Panc1 (cell line): ENCODE data around the gene WDR35. TPM values are rescaled to one million over a fixed set of nuclear protein-coding genes. Genes with fewer than 3 reads are reported as not detected.

Experiments
- ATAC-seq: fragments of 200-7000 bp; cut with Tn5 transposase; 2 replicates; pipeline ENCODE4 v1.9.1; 2020; ENCODE audit warnings: mild to moderate bottlenecking, moderate library complexity
- BruUV-seq: library from RNA; stranded (reverse); fragments of 400-500 nt; replicated peaks from 2 replicates; lab custom pipeline; 2021; lab: Mats Ljungman, UMichigan
- CTCF ChIA-PET: fragments of 300-600 bp; sonication (Branson Sonifier 250); formaldehyde crosslinking; loops from one replicate; lab custom pipeline; 2022; ENCODE audit warnings: antibody characterized with exemption; lab: Charles Lee
- POLR2A ChIA-PET: fragments of 300-600 bp; sonication (Branson Sonifier 250); formaldehyde crosslinking; loops from one replicate; lab custom pipeline; 2022; ENCODE audit warnings: antibody characterized with exemption; lab: Charles Lee
- DNase-seq: peaks from one replicate; pipeline ENCODE4 v3.0.0-alpha.2; 2010; ENCODE audit warnings: low read depth, low spot score
- H3K27ac ChIP-seq: 2 replicates; pipeline ENCODE4 v1.5.1; 2011; ENCODE audit warnings: mild to moderate bottlenecking, low read length, inconsistent platforms
- H3K27me3 ChIP-seq: fragments of 200-500 bp; sonication (Bioruptor generic); 2 replicates; pipeline ENCODE4 v1.6.0; 2014; ENCODE audit warnings: low read length, inconsistent platforms; ENCODE audit not compliant: control insufficient read depth, insufficient read depth
- H3K36me3 ChIP-seq: fragments of 200-500 bp; sonication (Bioruptor generic); 2 replicates; pipeline ENCODE4 v1.5.1; 2014; ENCODE audit warnings: inconsistent platforms, mild to moderate bottlenecking, low read length, moderate library complexity; ENCODE audit not compliant: control insufficient read depth, insufficient read depth
- H3K4me1 ChIP-seq: 2 replicates; pipeline ENCODE4 v1.5.1; 2011; ENCODE audit warnings: inconsistent platforms, mild to moderate bottlenecking, low read length, moderate library complexity; ENCODE audit not compliant: control insufficient read depth, insufficient read depth
- H3K4me3 ChIP-seq, 2 experiments: 2 replicates each; pipeline ENCODE4 v1.5.1; 2011 to 2012; ENCODE audit warnings: low read depth in 2 of 2, low read length in 2 of 2, mild to moderate bottlenecking in 2 of 2, inconsistent platforms in 1 of 2, moderate library complexity in 1 of 2
- H3K9me3 ChIP-seq: fragments of 200-500 bp; sonication (Bioruptor generic); 2 replicates; pipeline ENCODE4 v1.5.1; 2014; ENCODE audit warnings: low read depth, mild to moderate bottlenecking, inconsistent platforms, low read length, moderate library complexity; ENCODE audit not compliant: control insufficient read depth, insufficient read depth
- CTCF ChIP-seq: fragments of 450-650 bp; IDR thresholded peaks from 2 replicates; pipeline ENCODE4 v1.5.1; 2017; ENCODE audit warnings: mild to moderate bottlenecking
- POLR2AphosphoS5 ChIP-seq: IDR thresholded peaks from 2 replicates; pipeline ENCODE4 v1.6.1; 2012; ENCODE audit warnings: mild to moderate bottlenecking, low read depth, low read length, moderate library complexity
- REST ChIP-seq, 2 experiments: IDR thresholded peaks; 2 replicates each; pipeline ENCODE4 v1.6.1; 2011 to 2012; ENCODE audit warnings: low read depth in 2 of 2, control low read depth in 1 of 2, low read length in 1 of 2, mild to moderate bottlenecking in 1 of 2, moderate library complexity in 1 of 2; ENCODE audit not compliant: insufficient read depth in 1 of 2
- SIN3A ChIP-seq: IDR thresholded peaks from 2 replicates; pipeline ENCODE4 v1.6.1; 2012; ENCODE audit warnings: low read depth, mild to moderate bottlenecking, low read length, moderate library complexity, borderline replicate concordance; ENCODE audit not compliant: insufficient read depth
- TCF7L2 ChIP-seq: IDR thresholded peaks from 2 replicates; pipeline ENCODE4 v1.6.1; 2011; ENCODE audit warnings: mild to moderate bottlenecking, low read depth, low read length, inconsistent platforms
- in situ Hi-C: cut with HindIII; loops from 2 replicates; pipeline ENCODE4 v1.10.0; 2016; ENCODE audit warnings: low sequenced_read_pairs, low pct_unique_long_range_greater_than_20kb
- intact Hi-C: fragments of 100-400 bp; cut with micrococcal nuclease; formaldehyde crosslinking; loops from one replicate; pipeline ENCODE4 v1.10.0; 2022; ENCODE audit not compliant: unreplicated experiment
- total RNA-seq: library from RNA; stranded (reverse); gene quantifications from one replicate; pipeline ENCODE4 v1.2.1, GENCODE V29; 2021; ENCODE audit not compliant: unreplicated experiment

Gene WDR35
- total RNA-seq, 1 experiment from 2014 or later, result 13.8 TPM

- in situ Hi-C loops, result no loop called here
Measured at GRCh38 chr2:19878268-19879046, 111.4 kb downstream of the WDR35 start.

GRCh38 chr2:19876751-19877150 is 113.2 kb downstream of the WDR35 start:
- POLR2A ChIA-PET, result no interaction called here
- no peaks in the 10 kb centered on the region for H3K36me3 ChIP-seq

More at GRCh38 chr2:19878268-19879046, 111.4 kb downstream of the WDR35 start:
- Histone ChIP-seq H3K9me3 (no peaks in the 10 kb centered on the region), H3K4me1 (no peaks in the 10 kb centered on the region), H3K27ac (no peak overlapping the region), H3K27me3 (no peaks in the 10 kb centered on the region), H3K4me3 (no peak overlapping the region), H3K36me3 (no peaks in the 10 kb centered on the region)
- ChIA-PET CTCF (no interaction called here), POLR2A (no interaction called here)
- intact Hi-C loops, result loop anchor here (1.0 kb wide), 1 partner anchor 41 kb away; no protein-coding TSS in a partner anchor
- no peak for DNase-seq
- ATAC-seq, result no peak
- TF ChIP-seq REST (IDR thresholded peaks at IDR 0.05; ENCODE audit: insufficient read depth in 1 of 2, low read depth in 2 of 2, low read length in 1 of 2) (no peak), POLR2AphosphoS5 (no peak), SIN3A (no peak), CTCF (no peak), TCF7L2 (no peak)
- no TSS peak for BruUV-seq

More at GRCh38 chr2:19876751-19877150, 113.2 kb downstream of the WDR35 start:
- no peak overlapping the region for H3K4me3 ChIP-seq
- TF ChIP-seq TCF7L2 (no peak), SIN3A (no peak), CTCF (no peak), POLR2AphosphoS5 (no peak), REST (IDR thresholded peaks at IDR 0.05; ENCODE audit: insufficient read depth in 1 of 2, low read depth in 2 of 2, low read length in 1 of 2) (no peak)
- DNase-seq (no peak), ATAC-seq (no peak)
- in situ Hi-C loops, result no loop called here
- H3K27ac ChIP-seq, result no peak overlapping the region
- CTCF ChIA-PET, result no interaction called here
- intact Hi-C loops, result no loop called here
- H3K9me3 ChIP-seq, result no peaks in the 10 kb centered on the region
- BruUV-seq, result no TSS peak
- H3K4me1 ChIP-seq, result no peaks in the 10 kb centered on the region
- no peaks in the 10 kb centered on the region for H3K27me3 ChIP-seq
